Esophagus squamous epithelium (tissue), 5 donors: ENCODE data around the gene KLF15. TPM values are rescaled to one million over a fixed set of nuclear protein-coding genes. Genes with fewer than 3 reads are reported as not detected.

Source experiments
- DNase-seq: peaks from one replicate; lab custom pipeline; 2025; lab: John Stamatoyannopoulos, UW
- H3K27ac ChIP-seq, 4 donors: fragments of 200-600 bp; sonication (generic); one replicate each; pipeline ENCODE4 v1.5.1; 2016 to 2019; ENCODE audit warnings: mild to moderate bottlenecking in 1 of 4
- H3K27me3 ChIP-seq, 4 donors: fragments of 200-600 bp; sonication (generic); 1 replicate in 3 of 4; 2 replicates in 1 of 4; pipeline versions ENCODE4 v1.5.1 to v1.6.0; 2017 to 2021; ENCODE audit warnings: antibody characterized with exemption in 1 of 4
- H3K36me3 ChIP-seq, 3 donors: fragments of 200-600 bp; sonication (generic); one replicate each; pipeline ENCODE4 v1.5.1; 2016 to 2019
- H3K4me1 ChIP-seq, 3 donors: fragments of 200-600 bp; sonication (generic); one replicate each; pipeline ENCODE4 v1.5.1; 2017 to 2019
- H3K4me3 ChIP-seq, 4 donors: fragments of 200-600 bp; sonication (generic); 1 replicate in 3 of 4; 2 replicates in 1 of 4; pipeline ENCODE4 v1.5.1; 2016 to 2019; ENCODE audit warnings: mild to moderate bottlenecking in 2 of 4, moderate library complexity in 1 of 4
- H3K9me3 ChIP-seq, 3 donors: fragments of 200-600 bp; sonication (generic); one replicate each; pipeline ENCODE4 v1.5.1; 2016 to 2019
- CTCF ChIP-seq, 6 experiments: fragments of 450-650 bp in 4 of 6; fragments of 200-600 bp in 2 of 6; sonication (generic) in 2 of 6; IDR thresholded peaks; one replicate each; pipeline ENCODE4 v1.5.1; 2016 to 2019; ENCODE audit warnings: antibody characterized with exemption in 6 of 6, mild to moderate bottlenecking in 4 of 6, moderate library complexity in 4 of 6
- POLR2A ChIP-seq, 4 donors: fragments of 450-650 bp; IDR thresholded peaks; one replicate each; pipeline ENCODE4 v1.6.1; 2017; ENCODE audit warnings: antibody characterized with exemption in 4 of 4, mild to moderate bottlenecking in 4 of 4, moderate library complexity in 3 of 4
- WGBS, 2 donors: methylation state at CpG; one replicate each; pipeline ENCODE4 v1.1.5; 2018; 5-methylcytosine and 5-hydroxymethylcytosine counted together
- intact Hi-C: fragments of 100-400 bp; cut with DNase I; formaldehyde crosslinking; loops from one replicate; pipeline ENCODE4 v1.15.0; 2022
- total RNA-seq, 4 donors: library from RNA; depleted of rRNA; stranded (reverse); fragments of >200 nt; gene quantifications; one replicate each; pipeline ENCODE4 v1.1.0, GENCODE V29; 2016
- donor health status: DM: yes; HTN: yes; CAD: no.

Gene KLF15
- total RNA-seq: 10 to 100 TPM in 2 of 4 donors, 1 to 10 TPM in 2; 1.8 to 43.1 (median 7.7) TPM

- intact Hi-C loops: no loop called here
- H3K27me3 ChIP-seq: peaks cover 0 to 64% (median 0%) of the 10 kb centered on the region in 4 donors
- H3K27ac ChIP-seq: peak within 1 kb of the TSS; percentile 91 to 97 (median 92)
- H3K9me3 ChIP-seq: no peaks in the 10 kb centered on the region
- peak in 2 of 4 donors; percentile 78 to 90 for TF ChIP-seq POLR2A (IDR thresholded peaks at IDR 0.05)
- TF ChIP-seq CTCF (IDR thresholded peaks at IDR 0.05): no peak
- H3K4me1 ChIP-seq: peaks cover 19 to 51% (median 25%) of the 10 kb centered on the region in 3 donors
- 0% methylated on average over 15 of the region's 86 CpGs; no CpG with 5 or more reads in 1 of the 2 donors for WGBS, 2 donors
- DNase-seq: peak; percentile 23
- peak within 1 kb of the TSS; percentile 61 to 83 (median 78) for H3K4me3 ChIP-seq
- H3K36me3 ChIP-seq: peaks cover 0 to 2% (median 0%) of the 10 kb centered on the region in 3 donors
These were observed at the start of gene KLF15 for GRCh38 chr3:126357295-126358037. Gene KLF15, minus strand, starts transcription at chr3:126357408. Its CDS starts 4,486 bp downstream, at chr3:126352922.

- no peaks in the 10 kb centered on the region for H3K36me3 ChIP-seq
- H3K4me3 ChIP-seq: no peak overlapping the region
- H3K27me3 ChIP-seq: peaks cover 0 to 31% (median 0%) of the 10 kb centered on the region in 4 donors
- intact Hi-C loops: no loop called here
- WGBS, 2 donors: 67 to 70% methylated on average over 1 to 5 of the region's 15 CpGs
- H3K4me1 ChIP-seq: no peaks in the 10 kb centered on the region
- H3K27ac ChIP-seq: no peak overlapping the region
- no peak for DNase-seq
- no peaks in the 10 kb centered on the region for H3K9me3 ChIP-seq
- no peak for TF ChIP-seq CTCF (IDR thresholded peaks at IDR 0.05)
- TF ChIP-seq POLR2A (IDR thresholded peaks at IDR 0.05): no peak
These were observed 49.4 kb upstream of the KLF15 start for GRCh38 chr3:126406389-126407296.

- WGBS, 2 donors: 82 to 83% methylated on average over 11 to 12 of the region's 12 CpGs
- Histone ChIP-seq H3K4me1 (peaks cover 0 to 12% (median 0%) of the 10 kb centered on the region in 3 donors), H3K36me3 (no peaks in the 10 kb centered on the region), H3K4me3 (no peak overlapping the region), H3K9me3 (no peaks in the 10 kb centered on the region), H3K27ac (no peak overlapping the region), H3K27me3 (peaks cover 0 to 24% (median 0%) of the 10 kb centered on the region in 4 donors)
- intact Hi-C loops: no loop called here
- no peak for DNase-seq
- TF ChIP-seq POLR2A (IDR thresholded peaks at IDR 0.05) (no peak), CTCF (IDR thresholded peaks at IDR 0.05) (no peak)
These were observed 45.6 kb upstream of the KLF15 start for GRCh38 chr3:126402666-126403302.

- no peak for DNase-seq
- intact Hi-C loops: no loop called here
- TF ChIP-seq POLR2A (IDR thresholded peaks at IDR 0.05) (no peak), CTCF (IDR thresholded peaks at IDR 0.05) (no peak)
- no peaks in the 10 kb centered on the region for H3K36me3 ChIP-seq
- H3K4me3 ChIP-seq: no peak overlapping the region
- H3K9me3 ChIP-seq: no peaks in the 10 kb centered on the region
- H3K4me1 ChIP-seq: peaks cover 0 to 12% (median 0%) of the 10 kb centered on the region in 3 donors
- H3K27ac ChIP-seq: no peak overlapping the region
- 54 to 62% methylated on average over 6 of the region's 6 CpGs for WGBS, 2 donors
- H3K27me3 ChIP-seq: peaks cover 0 to 19% (median 0%) of the 10 kb centered on the region in 4 donors
These were observed 45.0 kb upstream of the KLF15 start for GRCh38 chr3:126402178-126402577.
